Transverse colon (tissue), 4 donors: ENCODE measurements around the gene RBBP9. TPM values are rescaled to one million over a fixed set of nuclear protein-coding genes. Genes with fewer than 3 reads are reported as not detected.
A peak's percentile ranks its signal among the peaks of the same experiment; 100 is the strongest.

Source experiments
- DNase-seq: peaks from one replicate; pipeline ENCODE4 v3.0.0-alpha.2; 2019
- H3K27ac ChIP-seq, 4 donors: fragments of 200-600 bp; sonication (generic); 2 replicates each; pipeline ENCODE4 v1.5.1; 2016 to 2018; ENCODE audit warnings: inconsistent platforms in 4 of 4
- H3K27me3 ChIP-seq: fragments of 200-600 bp; sonication (generic); 2 replicates; pipeline ENCODE4 v1.5.1; 2017; ENCODE audit warnings: inconsistent platforms
- H3K36me3 ChIP-seq, 4 donors: fragments of 200-600 bp; sonication (generic); 2 replicates each; pipeline ENCODE4 v1.5.1; 2017 to 2019; ENCODE audit warnings: inconsistent platforms in 4 of 4
- H3K4me1 ChIP-seq, 4 donors: fragments of 200-600 bp; sonication (generic); 2 replicates each; pipeline ENCODE4 v1.5.1; 2017 to 2020; ENCODE audit warnings: inconsistent platforms in 4 of 4
- H3K4me3 ChIP-seq, 4 donors: fragments of 200-600 bp; sonication (generic); 1 replicate in 1 of 4; 2 replicates in 3 of 4; pipeline versions ENCODE4 v1.5.1 to v1.6.1; 2017 to 2019; ENCODE audit warnings: inconsistent platforms in 4 of 4
- H3K9me3 ChIP-seq, 2 donors: fragments of 200-600 bp; sonication (generic); 2 replicates each; pipeline ENCODE4 v1.5.1; 2017 to 2019; ENCODE audit warnings: inconsistent platforms in 2 of 2
- EP300 ChIP-seq: sonication (generic); formaldehyde crosslinking; IDR thresholded peaks from one replicate; pipeline ENCODE4 v1.6.1; 2017; ENCODE audit warnings: antibody characterized with exemption, low read depth
- POLR2A ChIP-seq: fragments of 450-650 bp; IDR thresholded peaks from one replicate; pipeline ENCODE4 v1.6.1; 2016; ENCODE audit warnings: antibody characterized with exemption, mild to moderate bottlenecking, moderate library complexity
- POLR2AphosphoS5 ChIP-seq, 3 donors: sonication (generic); formaldehyde crosslinking; IDR thresholded peaks; one replicate each; pipeline ENCODE4 v1.6.1; 2016; ENCODE audit warnings: antibody characterized with exemption in 3 of 3
- WGBS, 2 donors: methylation state at CpG; one replicate each; pipeline ENCODE4 v1.1.5; 2018; ENCODE audit warnings: low coverage in 1 of 2; 5-methylcytosine and 5-hydroxymethylcytosine counted together
- in situ Hi-C, 4 donors: fragments of 200-750 bp; cut with MboI; loops; one replicate each; pipeline versions ENCODE4 v1.15.0 to v1.15.1; 2017; ENCODE audit warnings: low sequenced_read_pairs in 3 of 4, low pct_ligation_motif_present in 1 of 4, low pct_unique_long_range_greater_than_20kb in 1 of 4
- intact Hi-C: fragments of 100-400 bp; cut with DNase I; formaldehyde crosslinking; loops from one replicate; pipeline ENCODE4 v1.15.1; 2023; ENCODE audit warnings: low total_unique reads
- total RNA-seq, 4 donors: library from RNA; depleted of rRNA; stranded (reverse); fragments of >200 nt; gene quantifications; one replicate each; pipeline ENCODE4 v1.1.0, GENCODE V29; 2016
- TF ChIP-seq, protein P1 (sequence below), 5 experiments: fragments of 200-600 bp in 3 of 5; fragments of 450-650 bp in 2 of 5; sonication (generic) in 3 of 5; IDR thresholded peaks; 1 replicate in 2 of 5; 2 replicates in 3 of 5; pipeline ENCODE4 v1.5.1; 2016 to 2017; ENCODE audit warnings: antibody characterized with exemption in 5 of 5, inconsistent platforms in 3 of 5, mild to moderate bottlenecking in 2 of 5, moderate library complexity in 1 of 5

Gene RBBP9
- total RNA-seq, 4 donors from 2014 or later: 0.40 to 11.7 (median 6.0) TPM

DNA sequence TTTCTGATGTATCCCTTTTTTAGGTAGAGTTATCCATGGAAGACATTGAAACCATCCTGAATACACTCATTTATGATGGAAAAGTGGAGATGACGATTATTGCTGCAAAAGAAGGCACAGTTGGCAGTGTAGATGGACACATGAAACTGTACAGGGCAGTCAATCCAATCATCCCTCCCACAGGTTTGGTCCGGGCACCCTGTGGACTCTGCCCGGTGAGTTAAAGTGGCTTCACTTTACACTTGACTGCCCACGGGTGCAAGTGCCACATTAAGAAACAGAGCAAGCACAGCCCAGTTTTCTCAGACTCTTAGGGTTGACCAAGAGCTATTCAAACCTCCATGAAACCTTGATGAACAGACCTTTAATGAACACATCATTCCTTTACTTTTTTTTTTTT, 15.4 kb downstream of the RBBP9 start:
- 88 to 91% methylated on average over 4 of the region's 4 CpGs for WGBS, 2 donors

DNA sequence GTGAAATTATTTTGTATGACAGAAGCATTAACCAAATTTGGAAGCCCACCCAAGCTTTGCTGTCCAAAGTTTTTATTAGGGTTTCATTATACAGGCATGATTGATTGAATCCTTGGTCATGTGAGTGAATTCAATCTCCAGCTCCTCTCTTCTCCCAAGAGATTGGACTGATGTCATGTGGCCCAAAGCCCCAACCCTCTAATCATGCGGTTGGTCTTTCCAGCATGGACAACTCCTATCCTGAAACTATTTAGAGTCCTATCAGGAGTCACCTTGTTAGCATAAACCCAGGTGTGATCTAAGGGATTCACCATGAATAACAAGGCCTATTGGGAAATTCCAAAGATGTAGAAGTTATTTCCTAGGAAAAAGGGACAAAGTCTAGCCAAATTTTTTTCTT, 19.2 kb downstream of the RBBP9 start:
- in situ Hi-C loops: no loop called here
- 100% methylated on average over 1 of the region's 1 CpG; no CpG with 5 or more reads in 1 of the 2 donors for WGBS, 2 donors
- Histone ChIP-seq H3K9me3 (no peaks in the 10 kb centered on the region), H3K4me1 (no peaks in the 10 kb centered on the region), H3K27me3 (no peaks in the 10 kb centered on the region), H3K27ac (no peak overlapping the region), H3K4me3 (no peak overlapping the region), H3K36me3 (peaks cover 0 to 51% (median 25%) of the 10 kb centered on the region in 4 donors)
- no peak for TF ChIP-seq EP300
- TF ChIP-seq POLR2AphosphoS5 (IDR thresholded peaks at IDR 0.05): no peak
- no peak for TF ChIP-seq POLR2A
- TF ChIP-seq, protein P1, sequence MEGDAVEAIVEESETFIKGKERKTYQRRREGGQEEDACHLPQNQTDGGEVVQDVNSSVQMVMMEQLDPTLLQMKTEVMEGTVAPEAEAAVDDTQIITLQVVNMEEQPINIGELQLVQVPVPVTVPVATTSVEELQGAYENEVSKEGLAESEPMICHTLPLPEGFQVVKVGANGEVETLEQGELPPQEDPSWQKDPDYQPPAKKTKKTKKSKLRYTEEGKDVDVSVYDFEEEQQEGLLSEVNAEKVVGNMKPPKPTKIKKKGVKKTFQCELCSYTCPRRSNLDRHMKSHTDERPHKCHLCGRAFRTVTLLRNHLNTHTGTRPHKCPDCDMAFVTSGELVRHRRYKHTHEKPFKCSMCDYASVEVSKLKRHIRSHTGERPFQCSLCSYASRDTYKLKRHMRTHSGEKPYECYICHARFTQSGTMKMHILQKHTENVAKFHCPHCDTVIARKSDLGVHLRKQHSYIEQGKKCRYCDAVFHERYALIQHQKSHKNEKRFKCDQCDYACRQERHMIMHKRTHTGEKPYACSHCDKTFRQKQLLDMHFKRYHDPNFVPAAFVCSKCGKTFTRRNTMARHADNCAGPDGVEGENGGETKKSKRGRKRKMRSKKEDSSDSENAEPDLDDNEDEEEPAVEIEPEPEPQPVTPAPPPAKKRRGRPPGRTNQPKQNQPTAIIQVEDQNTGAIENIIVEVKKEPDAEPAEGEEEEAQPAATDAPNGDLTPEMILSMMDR (IDR thresholded peaks at IDR 0.05): no peak
- DNase-seq: no peak
- intact Hi-C loops: no loop called here

More for the DNA sequence above, 15.4 kb downstream of the RBBP9 start:
- no peaks in the 10 kb centered on the region for H3K9me3 ChIP-seq
- H3K4me1 ChIP-seq: no peaks in the 10 kb centered on the region
- TF ChIP-seq EP300 (no peak), POLR2A (no peak), POLR2AphosphoS5 (IDR thresholded peaks at IDR 0.05) (no peak)
- TF ChIP-seq, protein P1 (IDR thresholded peaks at IDR 0.05): no peak
- in situ Hi-C loops: no loop called here
- no peaks in the 10 kb centered on the region for H3K27me3 ChIP-seq
- H3K4me3 ChIP-seq: no peak overlapping the region
- no peak for DNase-seq
- intact Hi-C loops: loop anchor here (10.0 kb wide), 1 partner anchor 1043 kb away; no protein-coding TSS in a partner anchor
- no peak overlapping the region for H3K27ac ChIP-seq
- H3K36me3 ChIP-seq: peaks cover 0 to 52% (median 22%) of the 10 kb centered on the region in 4 donors

DNA sequence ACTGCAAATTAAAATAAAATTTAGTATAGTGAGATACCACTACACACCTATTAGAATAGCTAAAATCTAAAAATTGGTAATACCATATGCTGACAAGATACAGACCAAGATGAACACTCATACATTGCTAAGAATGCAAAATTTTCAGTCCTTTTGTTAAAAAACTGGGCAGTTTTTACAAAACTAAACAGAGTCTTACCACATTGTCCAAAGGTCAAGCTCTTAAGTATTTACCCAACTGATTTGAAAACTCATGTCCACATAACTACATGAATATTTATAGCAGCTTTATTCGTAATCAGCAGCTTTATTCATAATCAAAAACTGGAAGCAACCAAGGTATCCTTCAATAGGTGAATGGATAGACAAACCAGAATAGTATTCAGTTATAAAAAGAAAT, 19.8 kb downstream of the RBBP9 start:
- WGBS, 2 donors: 94 to 100% methylated on average over 1 of the region's 1 CpG
- intact Hi-C loops: no loop called here
- no peak overlapping the region for H3K4me3 ChIP-seq
- in situ Hi-C loops: no loop called here
- TF ChIP-seq, protein P1 (IDR thresholded peaks at IDR 0.05): no peak
- TF ChIP-seq POLR2A (no peak), POLR2AphosphoS5 (IDR thresholded peaks at IDR 0.05) (no peak), EP300 (no peak)
- H3K27ac ChIP-seq: no peak overlapping the region
- H3K4me1 ChIP-seq: no peaks in the 10 kb centered on the region
- peaks cover 0 to 46% (median 22%) of the 10 kb centered on the region in 4 donors for H3K36me3 ChIP-seq
- no peaks in the 10 kb centered on the region for H3K27me3 ChIP-seq
- H3K9me3 ChIP-seq: no peaks in the 10 kb centered on the region
- no peak for DNase-seq

DNA sequence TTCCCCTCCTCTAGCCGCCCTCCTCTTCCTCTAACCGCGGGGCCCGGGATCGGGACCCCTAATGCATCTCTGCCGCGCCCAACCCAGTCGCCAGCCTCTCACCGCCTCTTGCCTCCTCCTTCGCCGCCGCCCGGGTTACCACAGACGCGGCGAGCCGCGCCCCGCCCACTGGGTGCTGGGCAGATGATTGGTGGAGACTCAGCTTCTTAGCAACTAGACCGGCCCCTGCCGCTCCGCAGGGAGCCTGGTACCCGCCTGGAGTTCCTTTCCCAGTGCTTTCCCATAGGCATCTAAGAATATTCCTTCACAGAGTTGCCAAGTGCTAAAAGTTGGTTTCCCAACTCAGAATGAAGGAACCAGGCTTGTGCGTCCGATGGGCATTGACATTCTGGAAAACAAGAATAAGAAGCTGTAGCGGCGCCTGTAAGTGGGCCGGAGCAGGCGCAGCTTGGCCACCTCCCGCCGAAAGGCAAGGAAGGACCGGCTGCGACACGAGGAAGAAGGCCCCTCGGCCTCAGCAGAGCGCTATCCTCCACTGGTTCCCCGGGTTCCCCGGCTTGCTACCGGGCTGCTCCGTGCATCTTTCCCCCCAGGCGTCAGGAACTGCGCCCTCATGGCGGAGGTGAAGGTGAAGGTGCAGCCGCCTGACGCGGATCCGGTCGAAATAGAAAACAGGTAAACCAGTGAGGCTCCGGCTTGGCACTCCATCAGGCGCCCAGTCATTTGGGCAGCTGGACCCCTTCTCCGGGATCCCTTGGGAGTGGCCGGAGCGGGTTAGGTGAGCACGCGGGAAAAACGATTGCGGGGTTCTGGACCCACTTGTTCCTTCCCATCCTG, 29.9 kb downstream of the RBBP9 start, which contains the start of the genes DZANK1 and POLR3F:
TSS of gene DZANK1 (minus strand) at position 137 of the 837 bp plus-strand sequence. CDS start 1,672 bp downstream, outside the sequence.
TSS of gene POLR3F (plus strand) at position 497 of the 837 bp plus-strand sequence. CDS start at position 614, 117 bp downstream.
- H3K4me3 ChIP-seq: peak within 1 kb of the TSS; percentile 50 to 78 (median 64)
- no peaks in the 10 kb centered on the region for H3K9me3 ChIP-seq
- 0% methylated on average over 51 of the region's 57 CpGs; no CpG with 5 or more reads in 1 of the 2 donors for WGBS, 2 donors
- peak within 1 kb of the TSS; percentile 81 to 87 (median 84) for H3K27ac ChIP-seq
- H3K27me3 ChIP-seq: no peaks in the 10 kb centered on the region
- TF ChIP-seq, protein P1 (IDR thresholded peaks at IDR 0.05): no peak
- TF ChIP-seq POLR2A: peak; percentile 57
- TF ChIP-seq POLR2AphosphoS5 (IDR thresholded peaks at IDR 0.05): peak; percentile 66 to 73 (median 71)
- TF ChIP-seq EP300: no peak
- no peaks in the 10 kb centered on the region for H3K36me3 ChIP-seq
- in situ Hi-C loops: no loop called here
- peak; percentile 96 for DNase-seq
- peaks cover 8 to 20% (median 14%) of the 10 kb centered on the region in 4 donors for H3K4me1 ChIP-seq
- intact Hi-C loops: no loop called here
